T-helper 9 cell (primary cell): ENCODE measurements around the gene EXOSC7.
A peak's percentile ranks its signal among the peaks of the same experiment; 100 is the strongest.
"Not testable (repeated sequence)": the region's sequence is repeated elsewhere in the genome, so short reads cannot be mapped to it uniquely, and the experiment has no call there.

Source experiments
- DNase-seq: peaks from one replicate; pipeline ENCODE4 v3.0.0-alpha.2; 2020

EXOSC7 gene

GRCh38 chr3:45026038-45026437 is 50.0 kb downstream of the EXOSC7 start, which contains the start of gene CLEC3B:
Gene CLEC3B, plus strand, starts transcription at chr3:45026303. Its CDS starts 60 bp downstream, at chr3:45026363.
- DNase-seq, result no peak

GRCh38 chr3:45026957-45027356 is 50.9 kb downstream of the EXOSC7 start:
- DNase-seq, result no peak

- DNase-seq, result no peak
These were observed 51.4 kb downstream of the EXOSC7 start for GRCh38 chr3:45027441-45027840.

- DNase-seq, result no peak
These were observed 53.2 kb downstream of the EXOSC7 start for GRCh38 chr3:45029216-45029615.

- no peak for DNase-seq
These were observed 53.6 kb downstream of the EXOSC7 start for GRCh38 chr3:45029661-45030060.

- no peak for DNase-seq
These were observed 55.5 kb downstream of the EXOSC7 start for GRCh38 chr3:45031531-45031930.

GRCh38 chr3:45032113-45032512 is 56.1 kb downstream of the EXOSC7 start:
- no peak for DNase-seq

GRCh38 chr3:45033791-45034190 is 57.7 kb downstream of the EXOSC7 start:
- DNase-seq, result no peak

GRCh38 chr3:45034612-45035252 is 58.7 kb downstream of the EXOSC7 start:
- DNase-seq, result no peak

- no peak for DNase-seq
These were observed 59.6 kb downstream of the EXOSC7 start for GRCh38 chr3:45035441-45036301.

- peak; percentile 83 for DNase-seq
These were observed 61.8 kb downstream of the EXOSC7 start for GRCh38 chr3:45037720-45038455.

GRCh38 chr3:45041666-45042065 is 65.6 kb downstream of the EXOSC7 start:
- DNase-seq, result no peak

- DNase-seq, result no peak
These were observed 66.1 kb downstream of the EXOSC7 start for GRCh38 chr3:45042162-45042561.

GRCh38 chr3:45043728-45044299 is 67.8 kb downstream of the EXOSC7 start:
- DNase-seq, result no peak

GRCh38 chr3:45048244-45048643 is 72.2 kb downstream of the EXOSC7 start:
- DNase-seq, result no peak

GRCh38 chr3:45049807-45050206 is 73.8 kb downstream of the EXOSC7 start:
- no peak for DNase-seq

- no peak for DNase-seq
These were observed 75.6 kb downstream of the EXOSC7 start for GRCh38 chr3:45051685-45052084.

GRCh38 chr3:45053805-45054195 is 77.8 kb downstream of the EXOSC7 start:
- not testable (repeated sequence) for DNase-seq

GRCh38 chr3:45054196-45054857 is 78.3 kb downstream of the EXOSC7 start:
- DNase-seq, result no peak

GRCh38 chr3:45055032-45055410 is 79.0 kb downstream of the EXOSC7 start:
- DNase-seq, result no peak

GRCh38 chr3:45055411-45056143 is 79.5 kb downstream of the EXOSC7 start:
- no peak for DNase-seq
